Right renal cortex interstitium (tissue), 3 donors: ENCODE data around the gene FLOT1. TPM values are rescaled to one million over a fixed set of nuclear protein-coding genes. Genes with fewer than 3 reads are reported as not detected.
A peak's percentile ranks its signal among the peaks of the same experiment; 100 is the strongest.

Source experiments
- DNase-seq, 3 donors: peaks; one replicate each; pipeline ENCODE4 v3.0.0-alpha.2; 2013; ENCODE audit warnings: low read depth in 3 of 3, low spot score in 2 of 3
- polyA plus RNA-seq, 3 donors: library from polyadenylated mRNA; unstranded; fragments of 120-200 nt; gene quantifications; one replicate each; pipeline ENCODE4 v1.2.1, GENCODE V29; 2013; ENCODE audit not compliant: insufficient read length in 3 of 3

FLOT1 gene
- polyA plus RNA-seq, 3 donors: 134 to 154 (median 141) TPM

DNA sequence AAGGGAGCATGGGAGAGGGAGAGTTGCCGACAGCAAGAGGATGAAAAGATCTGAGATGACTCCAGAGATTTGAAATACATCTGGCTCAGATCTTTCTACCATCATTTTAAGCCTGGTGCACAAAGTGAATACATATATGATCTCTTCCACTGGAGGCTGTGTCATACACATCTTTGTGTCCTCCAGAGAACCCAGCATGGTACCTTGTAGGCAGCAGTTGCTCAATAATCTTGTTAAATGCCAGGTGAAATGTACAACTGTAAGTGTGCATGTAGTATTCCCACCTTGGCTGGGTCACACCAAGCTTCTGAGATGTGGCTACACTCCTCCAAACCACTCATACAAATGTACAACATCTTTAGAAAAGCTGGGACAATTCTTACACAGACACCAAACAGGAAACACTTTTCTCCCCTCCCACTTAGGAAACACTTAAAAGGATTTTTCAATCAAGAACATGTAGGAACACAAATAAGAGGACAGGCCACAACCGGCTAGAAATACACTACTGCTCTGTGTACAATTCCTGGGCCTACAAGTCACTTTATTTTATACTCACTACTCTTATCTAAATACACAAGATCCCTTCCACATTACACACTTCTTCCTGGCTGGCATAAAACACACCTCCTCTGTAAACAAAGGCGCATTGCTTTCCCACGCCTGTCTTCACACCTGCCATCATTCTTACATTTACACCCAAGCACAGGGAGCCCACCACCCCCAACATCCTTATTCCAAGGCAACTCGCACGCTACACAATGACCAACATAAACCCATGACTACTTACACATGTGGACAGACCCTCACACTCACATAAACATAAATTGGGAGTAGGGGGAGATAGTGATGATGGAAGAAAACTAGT lies 5.6 kb upstream of the FLOT1 start:
- DNase-seq: no peak

DNA sequence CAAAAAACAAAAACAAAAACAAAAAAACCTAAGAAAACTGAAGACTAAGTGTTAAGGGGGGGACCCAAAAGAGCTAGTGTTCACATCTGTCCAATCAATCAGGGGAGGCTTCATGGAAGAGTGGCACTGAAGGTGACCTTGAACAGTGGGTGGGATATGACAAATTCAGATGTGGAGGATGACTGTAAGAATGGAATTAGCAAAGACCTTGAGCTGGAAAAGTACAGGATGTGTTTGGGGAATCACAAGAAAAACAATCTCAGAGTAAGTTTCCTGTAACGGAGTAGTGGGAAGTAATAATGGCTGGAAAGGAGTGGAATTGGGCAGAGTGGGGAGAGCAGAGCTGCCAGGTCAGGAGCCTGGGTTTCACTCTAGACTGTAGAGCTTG lies 4.8 kb upstream of the FLOT1 start:
- no peak for DNase-seq

DNA sequence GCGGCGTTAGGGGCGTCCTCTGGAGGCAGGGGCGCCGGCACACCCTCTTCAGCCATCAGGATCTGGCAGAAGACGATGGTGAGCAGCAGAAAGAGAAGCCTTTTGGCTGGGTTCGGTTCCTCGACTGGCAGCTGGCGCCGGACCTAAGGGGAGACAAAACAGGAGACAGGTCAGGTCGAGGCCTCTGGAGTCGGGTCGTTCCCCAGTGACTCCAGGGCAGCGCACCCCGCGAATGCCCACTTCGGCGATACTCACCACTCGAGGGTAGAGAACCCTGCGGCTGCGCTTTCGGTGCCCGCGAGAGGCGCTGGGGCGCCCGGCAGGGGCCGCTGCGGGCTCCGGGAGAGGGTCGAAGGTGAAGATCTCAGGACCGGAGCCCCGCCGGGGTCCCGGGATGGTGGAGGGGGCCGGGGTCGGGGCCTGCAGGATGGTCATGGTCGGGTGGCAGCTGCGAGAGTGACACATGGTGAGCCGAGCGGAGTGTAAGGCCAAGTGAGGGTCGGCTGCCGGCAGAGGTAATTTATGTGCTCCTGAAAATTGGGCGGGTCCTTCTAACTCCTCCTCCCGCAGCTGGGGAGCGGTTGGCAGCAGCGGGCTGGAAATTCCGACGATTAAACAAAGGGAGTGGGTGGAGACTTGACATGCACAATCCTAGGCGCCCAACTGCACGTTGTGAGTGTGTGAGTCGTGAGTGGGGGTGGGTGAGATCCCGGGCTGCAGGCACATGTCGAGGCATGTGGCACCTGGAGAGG lies 1.7 kb upstream of the FLOT1 start, which contains the start of gene IER3:
TSS of gene IER3 (minus strand) at position 494 of the 752 bp plus-strand sequence. CDS start at position 465, 29 bp downstream.
- peak in 1 of 3 donors; percentile 82 for DNase-seq

DNA sequence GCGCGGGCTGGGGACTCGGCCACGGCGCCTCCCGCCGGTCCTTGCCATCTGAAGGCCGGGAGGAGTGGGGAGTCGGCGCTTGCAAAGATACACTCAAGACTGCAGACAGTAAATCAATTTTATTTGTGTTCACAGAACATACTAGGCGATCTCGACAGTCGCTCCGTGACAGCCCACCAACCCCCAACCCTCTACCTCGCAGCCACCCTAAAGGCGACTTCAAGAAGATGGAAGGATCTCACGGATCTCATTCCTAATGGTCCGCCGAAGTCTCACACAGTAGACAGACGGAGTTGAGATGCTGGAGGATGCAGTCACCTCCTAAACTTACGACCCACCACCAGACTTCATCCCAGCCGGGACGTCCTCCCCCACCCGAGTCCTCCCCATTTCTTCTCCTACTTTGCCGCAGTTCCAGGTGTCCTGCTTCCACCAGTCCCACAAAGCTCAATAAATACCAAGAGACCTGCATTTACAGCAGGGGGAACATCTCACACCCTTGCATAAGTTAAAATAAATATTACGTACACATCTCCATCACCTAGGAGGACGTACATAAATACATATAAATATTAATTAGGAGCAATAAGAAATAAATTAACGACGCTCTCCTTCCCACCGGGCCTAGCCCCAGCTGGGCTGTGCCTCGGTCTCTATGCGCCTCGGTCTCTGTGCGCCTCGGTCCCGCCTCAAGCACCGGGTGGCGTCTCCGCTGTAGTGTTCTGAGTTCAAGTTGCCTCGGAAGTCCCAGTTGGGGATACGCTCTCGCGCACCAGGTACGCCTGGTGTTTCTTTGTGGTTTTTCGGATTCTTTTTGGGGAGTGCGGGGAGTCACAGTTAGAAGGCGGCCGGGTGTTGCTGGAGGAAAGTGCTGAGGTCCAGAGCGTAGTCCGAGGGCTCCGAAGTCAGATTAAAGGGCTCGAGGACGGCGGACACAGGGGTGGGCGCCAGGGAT lies 889 bp upstream of the FLOT1 start:
- DNase-seq: no peak

DNA sequence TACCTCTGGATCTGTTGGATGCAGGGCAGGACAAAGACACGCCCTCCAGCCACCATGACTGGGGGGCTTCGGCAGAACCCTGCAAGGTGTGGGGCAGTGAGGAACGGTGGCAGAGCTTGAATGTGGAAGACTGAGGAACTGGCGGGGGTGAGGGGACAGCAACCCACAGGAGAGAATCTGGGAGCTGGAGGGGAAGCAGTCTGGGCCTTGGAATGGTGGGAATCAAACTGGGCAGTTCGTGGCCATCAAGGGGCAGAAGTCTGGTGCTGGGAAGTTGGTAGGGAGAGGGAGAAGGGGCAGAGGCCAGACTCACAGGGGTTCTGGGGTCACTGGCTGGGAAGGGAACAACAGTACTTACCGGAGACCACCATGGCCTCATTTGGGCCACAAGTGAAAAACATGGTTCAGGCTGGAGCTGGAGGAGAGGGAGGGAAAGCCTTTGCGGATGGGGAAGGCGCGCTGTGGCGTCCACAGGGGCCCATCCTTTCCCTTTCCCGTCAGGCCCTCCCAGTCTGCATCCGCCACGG lies 635 bp downstream of the FLOT1 start:
- no peak for DNase-seq

DNA sequence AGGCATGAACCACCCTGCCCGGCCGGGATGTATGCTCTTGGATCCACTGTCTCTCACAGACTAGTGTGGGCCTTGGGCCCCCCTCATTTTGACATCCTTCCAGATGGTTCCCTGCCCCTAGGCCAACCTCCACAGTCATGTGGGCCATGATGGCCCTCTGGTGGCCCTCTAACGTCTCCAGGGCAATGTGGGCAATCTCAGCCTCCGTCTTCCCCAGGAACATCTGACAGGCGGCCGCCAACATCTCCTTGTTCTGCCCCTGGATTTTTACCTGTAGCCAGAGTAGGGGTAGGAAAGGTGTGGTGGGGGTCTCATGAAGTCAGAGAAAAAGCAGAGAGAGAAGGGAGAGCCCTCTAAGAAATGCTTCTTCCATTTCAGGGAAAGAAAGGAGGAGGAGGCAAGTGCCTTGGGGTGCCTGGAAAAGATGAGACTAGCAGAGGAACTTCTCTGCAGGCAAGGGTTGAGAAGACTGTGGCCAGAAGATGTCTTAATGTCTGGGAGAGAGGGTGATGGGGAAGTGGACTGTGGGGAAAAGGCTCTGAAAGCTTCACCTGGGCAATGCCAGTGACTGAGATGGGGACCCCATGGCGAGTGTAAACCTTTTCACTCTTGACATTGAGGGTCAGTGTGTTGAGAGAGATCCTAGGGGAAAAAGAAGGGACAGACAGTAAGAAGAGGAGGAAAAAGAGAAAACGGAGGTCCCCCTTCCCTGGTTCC lies 1.3 kb downstream of the FLOT1 start:
- no peak for DNase-seq

DNA sequence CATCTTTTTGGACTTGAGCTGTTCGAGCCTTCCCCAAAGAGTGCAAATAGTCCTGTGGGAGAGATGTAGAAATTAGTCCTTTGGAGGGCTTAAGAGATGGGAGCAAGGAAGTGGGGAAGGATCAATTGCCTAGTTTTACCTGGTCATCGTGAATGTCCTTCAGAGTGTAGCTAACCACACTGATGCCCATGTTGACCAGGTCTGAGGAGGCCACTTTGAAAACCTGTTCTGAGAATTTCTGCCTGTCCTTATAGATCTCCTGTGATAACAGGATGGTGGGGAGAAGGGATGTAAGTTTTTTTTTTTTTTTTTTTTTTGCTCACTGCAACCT lies 2.0 kb downstream of the FLOT1 start:
- DNase-seq: no peak

DNA sequence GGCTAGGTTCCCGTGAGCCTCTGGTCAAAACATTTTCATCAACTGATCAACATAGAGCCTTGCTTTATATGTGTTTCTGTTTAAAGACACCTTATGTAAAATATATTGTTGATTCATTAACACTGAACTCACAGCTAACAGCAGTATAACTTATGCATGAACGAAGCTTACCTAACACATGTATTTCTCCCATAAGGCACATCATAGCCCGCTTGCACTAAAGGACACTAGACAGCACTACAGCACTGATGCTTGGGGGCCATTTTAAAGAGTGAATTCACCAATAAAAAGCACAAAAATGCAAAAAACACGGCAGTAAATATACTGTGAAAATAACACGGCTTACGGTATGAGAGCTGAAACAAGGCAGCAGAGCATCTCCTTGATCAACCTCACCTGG lies 4.0 kb downstream of the FLOT1 start:
- no peak for DNase-seq

DNA sequence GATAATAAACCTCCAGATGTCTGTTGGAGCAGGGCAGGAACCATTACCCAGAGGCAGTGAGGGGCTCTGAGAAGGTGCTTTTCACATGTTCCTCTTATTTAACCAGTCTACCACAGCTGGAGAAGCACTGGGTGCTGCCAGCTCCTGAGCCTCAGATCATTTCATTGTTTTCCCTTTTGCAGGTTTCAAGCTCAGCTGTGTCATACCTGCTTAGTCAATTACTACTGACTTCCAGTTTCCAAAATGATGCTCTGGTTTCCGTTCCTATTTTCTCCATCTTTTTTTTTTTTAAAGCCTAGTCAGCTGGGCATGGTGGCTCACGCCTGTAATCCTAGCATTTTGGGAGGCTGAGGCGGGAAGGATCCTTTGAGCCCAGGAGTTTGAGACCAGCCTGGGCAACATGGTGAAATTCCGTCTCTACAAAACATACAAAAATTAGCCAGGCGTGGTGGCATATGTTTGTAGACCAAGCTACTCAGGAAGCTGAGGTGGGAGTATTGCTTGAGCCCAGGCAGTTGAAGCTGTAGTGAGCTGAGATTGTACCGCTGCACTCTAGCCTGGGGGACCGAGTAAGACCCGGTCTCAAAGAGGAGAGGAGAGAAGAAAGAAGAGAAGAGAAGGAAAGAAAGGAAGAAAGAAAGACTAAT lies 6.7 kb downstream of the FLOT1 start:
- no peak for DNase-seq

DNA sequence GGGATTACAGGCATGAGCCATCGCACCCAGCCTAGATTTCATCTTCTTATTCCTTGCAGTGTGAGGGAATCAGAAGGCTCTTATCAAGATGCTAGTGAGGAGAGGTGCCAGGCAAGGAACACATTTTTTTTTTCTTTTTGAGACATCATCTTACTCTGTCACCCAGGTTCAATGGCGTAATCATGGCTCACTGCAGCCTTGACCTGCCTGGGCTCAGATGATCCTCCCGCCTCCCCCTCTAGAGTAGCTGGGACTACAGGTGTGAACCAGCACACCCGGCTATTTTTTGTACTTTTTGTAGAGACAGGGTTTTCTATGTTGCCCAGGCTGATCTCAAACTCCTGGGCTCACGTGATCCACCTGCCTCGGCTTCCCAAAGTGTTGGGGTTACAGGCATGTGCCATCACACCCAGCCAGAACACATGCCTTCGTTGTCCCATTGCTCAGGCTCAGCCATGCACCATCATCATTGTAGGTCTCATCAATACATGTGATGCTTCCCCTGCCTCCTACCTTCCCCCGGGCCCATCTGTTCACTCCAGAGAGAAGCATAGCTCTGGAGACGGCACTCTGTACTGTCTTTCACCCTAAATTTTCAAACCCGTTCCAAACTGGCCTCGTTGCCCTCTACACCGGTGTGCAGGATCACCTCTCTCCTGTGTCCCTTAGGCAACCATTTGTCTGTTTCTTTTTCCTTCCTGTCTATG lies 10.1 kb downstream of the FLOT1 start:
- DNase-seq: no peak

DNA sequence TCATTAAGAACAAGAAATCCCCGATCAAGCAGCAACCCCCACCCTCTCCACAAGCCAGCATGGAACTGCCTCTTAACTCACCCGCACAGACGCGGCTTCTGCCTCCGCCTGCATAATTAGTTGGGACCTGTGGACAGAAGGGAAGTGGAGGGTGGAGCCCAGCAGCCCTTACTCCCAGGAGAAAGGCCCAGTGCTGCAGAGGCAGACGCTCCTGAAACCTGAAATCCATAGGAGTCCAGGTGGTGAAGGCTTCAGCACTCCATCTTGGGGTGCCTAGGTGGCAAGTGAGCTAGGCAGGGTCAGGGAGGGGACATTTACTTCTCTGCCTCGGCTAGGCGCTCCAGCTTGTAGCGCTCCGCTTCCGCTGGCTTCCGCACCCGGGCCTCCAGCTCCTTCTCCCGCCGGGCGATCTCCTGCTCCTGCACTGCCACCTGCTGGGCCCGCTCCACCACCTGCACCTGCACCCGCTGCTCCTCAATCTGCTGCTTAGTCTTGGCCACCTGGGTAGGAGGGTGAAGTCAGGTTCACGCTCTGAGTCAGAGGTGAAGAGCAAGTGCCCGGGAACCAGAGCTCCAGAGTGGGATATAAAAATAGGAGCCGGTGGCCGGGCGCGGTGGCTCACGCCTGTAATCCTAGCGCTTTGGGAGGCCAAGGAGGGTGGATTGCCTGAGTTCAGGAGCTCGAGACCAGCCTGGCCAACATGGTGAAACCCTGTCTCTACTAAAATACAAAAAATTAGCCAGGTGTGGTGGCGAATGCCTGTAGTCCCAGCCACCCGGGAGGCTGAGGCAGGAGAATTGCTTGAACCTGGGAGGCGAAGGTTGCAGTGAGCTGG lies 11.7 kb downstream of the FLOT1 start:
- no peak for DNase-seq

DNA sequence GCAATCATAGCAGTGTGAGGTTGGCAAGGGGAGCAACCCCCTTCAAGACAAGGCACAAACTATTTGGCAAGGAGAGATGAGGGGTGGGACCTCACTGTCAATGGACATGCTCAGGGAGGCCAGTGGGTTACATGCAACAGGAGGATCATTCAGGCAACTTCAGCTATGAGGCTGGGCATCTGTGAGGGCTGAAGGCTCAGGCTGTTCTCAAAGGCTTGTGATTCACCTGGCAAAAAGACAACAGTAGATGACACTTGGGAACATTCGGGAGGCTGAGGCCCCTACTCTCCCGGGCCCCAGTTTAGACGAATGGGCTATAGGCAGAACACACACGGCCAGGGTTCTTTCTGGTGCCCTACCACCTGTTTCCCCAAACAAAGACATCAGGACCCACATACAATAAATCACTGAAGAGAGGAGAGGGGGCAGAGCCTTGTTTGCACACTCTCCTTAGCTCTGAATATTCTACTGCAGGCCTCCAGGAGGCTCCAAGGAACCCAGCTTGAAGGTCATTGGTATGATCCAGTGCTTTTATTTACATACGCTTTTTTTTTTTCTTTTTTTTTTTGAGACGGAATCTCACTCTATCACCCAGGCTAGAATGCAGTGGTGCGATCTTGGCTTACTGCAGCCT lies 14.4 kb downstream of the FLOT1 start:
- no peak for DNase-seq

DNA sequence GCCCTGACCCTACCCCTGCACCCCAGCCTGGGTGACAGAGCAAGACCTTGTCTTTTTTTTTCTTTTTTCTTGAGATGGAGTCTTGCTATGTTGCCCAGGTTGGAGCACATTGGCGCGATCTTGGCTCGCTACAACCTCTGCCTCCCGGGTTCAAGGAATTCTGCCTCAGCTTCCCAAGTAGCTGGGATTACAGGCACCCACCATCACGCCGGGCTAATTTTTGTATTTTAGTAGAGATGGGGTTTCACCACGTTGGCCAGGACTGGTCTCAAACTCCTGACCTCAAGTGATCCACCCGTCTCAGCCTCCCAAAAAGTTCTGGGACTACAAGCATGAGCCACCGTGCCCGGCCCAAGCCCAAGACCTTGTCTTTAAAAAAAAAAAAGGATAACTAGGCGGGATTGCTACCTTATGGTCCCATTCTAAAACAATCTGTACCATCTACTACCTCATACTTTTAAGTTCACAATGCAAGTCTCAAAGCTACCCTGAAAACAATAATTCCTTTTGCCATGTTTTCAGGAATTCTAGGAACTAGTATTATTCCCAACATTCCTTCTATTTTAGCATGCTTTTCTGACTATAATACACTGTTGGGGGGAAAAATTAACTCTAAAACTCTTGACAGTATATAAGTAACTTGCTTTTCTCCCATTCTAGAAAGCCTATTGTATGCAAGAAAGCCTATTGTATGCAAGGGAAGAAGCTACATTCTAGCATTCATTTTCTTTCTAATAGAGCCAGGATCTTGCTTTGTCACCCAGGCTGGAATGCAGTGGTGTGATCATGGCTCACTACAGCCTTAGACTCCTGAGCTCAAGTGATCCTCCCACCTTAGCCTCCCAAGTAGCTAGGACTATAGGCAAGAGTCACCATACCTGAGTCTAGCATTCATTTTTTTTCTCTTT lies 15.7 kb downstream of the FLOT1 start:
- DNase-seq: no peak

DNA sequence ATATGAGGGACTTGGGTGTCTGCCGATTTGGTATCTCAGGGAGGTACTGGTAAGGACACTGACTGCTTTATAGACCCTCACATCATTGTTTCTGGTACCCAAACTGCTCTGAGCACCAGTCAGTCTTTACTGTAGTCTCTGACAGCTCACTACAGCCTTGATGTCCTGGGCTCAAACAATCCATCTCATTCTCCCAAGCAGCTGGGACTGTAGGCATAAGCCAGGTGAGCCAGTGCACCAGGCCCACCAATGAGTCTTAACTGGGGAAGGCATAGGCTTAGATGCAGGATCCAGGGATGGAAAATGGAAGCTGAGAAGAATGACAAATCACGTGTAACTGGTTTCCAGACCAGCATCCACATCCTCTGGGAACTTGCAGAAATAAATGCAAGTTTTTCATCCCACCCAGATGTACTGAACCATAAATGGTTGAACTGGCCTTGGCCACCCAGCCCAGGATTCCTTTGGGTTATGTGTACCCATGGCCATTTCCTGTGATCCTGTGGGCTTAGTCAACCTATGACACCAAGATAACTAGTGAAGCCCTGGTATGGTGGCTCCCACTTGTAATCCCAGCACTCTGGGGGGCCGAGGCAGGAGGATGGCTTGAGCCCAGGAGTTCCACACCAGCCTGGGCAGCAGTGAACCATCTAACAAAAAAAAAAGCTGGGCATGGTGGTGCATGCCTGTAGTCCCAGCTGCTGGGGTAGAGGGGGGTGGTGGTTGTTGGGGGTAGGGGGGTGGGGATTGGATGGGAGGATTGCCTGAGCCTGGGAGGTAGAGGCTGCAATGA lies 16.6 kb downstream of the FLOT1 start:
- DNase-seq: no peak

DNA sequence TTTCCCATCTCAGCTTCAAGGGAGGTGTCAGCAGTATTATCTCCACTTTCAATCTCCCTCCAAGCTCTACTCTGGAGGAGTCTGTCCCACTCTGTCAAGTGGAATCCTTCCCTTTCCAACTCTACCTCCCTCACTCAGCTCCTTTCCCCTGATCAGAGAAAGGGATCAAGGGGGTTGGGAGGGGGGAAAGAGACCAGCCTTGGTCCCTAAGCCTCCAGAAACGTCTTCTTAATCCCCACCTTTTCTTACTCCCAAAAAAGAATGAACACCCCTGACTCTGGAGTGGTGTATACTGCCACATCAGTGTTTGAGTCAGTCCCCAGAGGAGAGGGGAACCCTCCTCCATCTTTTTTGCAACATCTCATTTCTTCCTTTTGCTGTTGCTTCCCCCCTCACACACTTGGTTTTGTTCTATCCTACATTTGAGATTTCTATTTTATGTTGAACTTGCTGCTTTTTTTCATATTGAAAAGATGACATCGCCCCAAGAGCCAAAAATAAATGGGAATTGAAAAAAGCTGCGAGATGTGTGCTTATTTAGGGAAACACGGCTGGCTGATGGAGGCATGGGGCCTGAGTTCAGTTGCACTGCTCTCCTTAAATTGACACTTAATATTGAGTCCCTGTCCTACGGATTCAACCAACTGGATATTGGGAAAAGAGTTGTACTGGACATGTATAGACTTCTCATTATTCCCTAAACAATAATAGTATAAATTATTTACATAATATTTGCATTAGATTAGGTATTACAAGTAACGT lies 17.4 kb downstream of the FLOT1 start:
- DNase-seq: no peak
